ENCODE data around the gene UGT1A8.
"Not testable (repeated sequence)": the region's sequence is repeated elsewhere in the genome, so short reads cannot be mapped to it uniquely, and the experiment has no call there.

Gene UGT1A8

GRCh38 chr2:233592706-233593105, 24.7 kb upstream of the UGT1A8 start:
- not testable (repeated sequence) for H3K36me3 ChIP-seq (replicated peaks in 1 of 2; ENCODE audit: control insufficient read depth in 2 of 2, insufficient read depth in 2 of 2, low read length in 2 of 2); H3K9me3 ChIP-seq (replicated peaks in 1 of 2; ENCODE audit: control insufficient read depth in 2 of 2, insufficient read depth in 1 of 2, low read depth in 1 of 2, low read length in 2 of 2); H2AFZ ChIP-seq (ENCODE audit: low read length); H3K14ac ChIP-seq (ENCODE audit: low read length); H2BK15ac ChIP-seq (ENCODE audit: low read length); H3K27me3 ChIP-seq (ENCODE audit: control insufficient read depth in 3 of 3, insufficient read depth in 3 of 3, low read depth in 1 of 3, low read length in 3 of 3); H2AK5ac ChIP-seq (ENCODE audit: low read depth, low read length); H3K4me1 ChIP-seq (ENCODE audit: control insufficient read depth in 2 of 2, insufficient read depth in 1 of 2, low read depth in 1 of 2, low read length in 2 of 2); H2BK12ac ChIP-seq (ENCODE audit: low read length); H3K79me1 ChIP-seq (ENCODE audit: low read depth, low read length); H4K8ac ChIP-seq (ENCODE audit: low read depth, low read length); H3K4ac ChIP-seq (ENCODE audit: low read length); H3K18ac ChIP-seq (ENCODE audit: low read length); H3K9ac ChIP-seq (ENCODE audit: low read depth, low read length, poor library complexity); H3K4me3 ChIP-seq (ENCODE audit: low read length in 2 of 2); H3K27ac ChIP-seq (replicated peaks; ENCODE audit: low read length); H3K23ac ChIP-seq (ENCODE audit: low read depth, low read length, poor library complexity); H2BK120ac ChIP-seq (ENCODE audit: low read depth, low read length); DNase-seq (ENCODE audit: low spot score); H2BK5ac ChIP-seq (ENCODE audit: low read length); H4K91ac ChIP-seq (ENCODE audit: low read depth, low read length, poor library complexity); H3K4me2 ChIP-seq (ENCODE audit: insufficient read depth, low read length, poor library complexity, severe bottlenecking)
- WGBS, 2 donors (ENCODE audit: extremely low coverage in 2 of 2, insufficient read length in 2 of 2, insufficient replicate concordance in 1 of 2), result no CpG with 5 or more reads among the region's 1 CpG

- Histone ChIP-seq H3K4me1 (ENCODE audit: control insufficient read depth in 2 of 2, insufficient read depth in 1 of 2, low read depth in 1 of 2, low read length in 2 of 2) (no peaks in the 10 kb centered on the region), H3K23ac (ENCODE audit: low read depth, low read length, poor library complexity) (no peak overlapping the region), H3K27ac (replicated peaks; ENCODE audit: low read length) (no peak overlapping the region), H3K18ac (ENCODE audit: low read length) (no peak overlapping the region), H4K8ac (ENCODE audit: low read depth, low read length) (no peak overlapping the region), H2BK5ac (ENCODE audit: low read length) (no peak overlapping the region), H2AK5ac (ENCODE audit: low read depth, low read length) (no peak overlapping the region), H3K27me3 (ENCODE audit: control insufficient read depth in 3 of 3, insufficient read depth in 3 of 3, low read depth in 1 of 3, low read length in 3 of 3) (no peaks in the 10 kb centered on the region), H3K36me3 (replicated peaks in 1 of 2; ENCODE audit: control insufficient read depth in 2 of 2, insufficient read depth in 2 of 2, low read length in 2 of 2) (no peaks in the 10 kb centered on the region), H3K14ac (ENCODE audit: low read length) (no peak overlapping the region), H2BK120ac (ENCODE audit: low read depth, low read length) (no peak overlapping the region), H2AFZ (ENCODE audit: low read length) (no peak overlapping the region), H3K9ac (ENCODE audit: low read depth, low read length, poor library complexity) (no peak overlapping the region), H3K9me3 (replicated peaks in 1 of 2; ENCODE audit: control insufficient read depth in 2 of 2, insufficient read depth in 1 of 2, low read depth in 1 of 2, low read length in 2 of 2) (no peaks in the 10 kb centered on the region), H2BK12ac (ENCODE audit: low read length) (no peak overlapping the region), H3K79me1 (ENCODE audit: low read depth, low read length) (no peaks in the 10 kb centered on the region), H3K4ac (ENCODE audit: low read length) (no peak overlapping the region), H3K4me3 (ENCODE audit: low read length in 2 of 2) (no peak overlapping the region), H2BK15ac (ENCODE audit: low read length) (no peak overlapping the region), H3K4me2 (ENCODE audit: insufficient read depth, low read length, poor library complexity, severe bottlenecking) (no peak overlapping the region), H4K91ac (ENCODE audit: low read depth, low read length, poor library complexity) (no peak overlapping the region)
- DNase-seq (ENCODE audit: low spot score), result no peak
- no CpG with 5 or more reads among the region's 8 CpGs for WGBS, 2 donors (ENCODE audit: extremely low coverage in 2 of 2, insufficient read length in 2 of 2, insufficient replicate concordance in 1 of 2)
These were observed 24.2 kb upstream of the UGT1A8 start for GRCh38 chr2:233593201-233593600.

DNA sequence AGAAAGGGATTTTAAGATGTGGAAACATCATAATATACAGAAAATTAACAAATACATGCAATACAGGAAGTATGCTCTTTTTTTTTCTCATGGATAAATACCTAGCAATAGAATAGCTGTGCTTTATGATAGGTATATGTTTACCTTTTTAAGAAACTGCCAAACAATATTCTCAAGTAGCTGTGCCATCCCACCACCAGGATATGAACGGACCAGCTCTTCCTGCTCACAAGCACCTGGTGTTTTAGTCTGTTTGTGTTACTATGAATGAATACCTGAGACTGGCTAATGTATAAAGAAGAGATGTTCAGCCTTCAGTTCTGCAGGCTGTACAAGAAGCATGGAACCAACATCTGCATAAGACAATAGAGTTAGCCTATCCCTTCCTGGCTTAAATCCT, 19.9 kb upstream of the UGT1A8 start:
- Histone ChIP-seq H2AFZ (ENCODE audit: low read length) (no peak overlapping the region), H2BK15ac (ENCODE audit: low read length) (no peak overlapping the region), H3K36me3 (replicated peaks in 1 of 2; ENCODE audit: control insufficient read depth in 2 of 2, insufficient read depth in 2 of 2, low read length in 2 of 2) (no peaks in the 10 kb centered on the region), H3K23ac (ENCODE audit: low read depth, low read length, poor library complexity) (no peak overlapping the region), H2BK120ac (ENCODE audit: low read depth, low read length) (no peak overlapping the region), H3K18ac (ENCODE audit: low read length) (no peak overlapping the region), H3K9ac (ENCODE audit: low read depth, low read length, poor library complexity) (no peak overlapping the region), H3K4ac (ENCODE audit: low read length) (no peak overlapping the region), H3K14ac (ENCODE audit: low read length) (no peak overlapping the region), H3K79me1 (ENCODE audit: low read depth, low read length) (no peaks in the 10 kb centered on the region), H4K8ac (ENCODE audit: low read depth, low read length) (no peak overlapping the region), H3K4me2 (ENCODE audit: insufficient read depth, low read length, poor library complexity, severe bottlenecking) (no peak overlapping the region), H3K27ac (replicated peaks; ENCODE audit: low read length) (no peak overlapping the region), H2AK5ac (ENCODE audit: low read depth, low read length) (no peak overlapping the region), H3K27me3 (ENCODE audit: control insufficient read depth in 3 of 3, insufficient read depth in 3 of 3, low read depth in 1 of 3, low read length in 3 of 3) (peaks cover 0 to 3% (median 0%) of the 10 kb centered on the region in 3 experiments), H2BK5ac (ENCODE audit: low read length) (no peak overlapping the region), H2BK12ac (ENCODE audit: low read length) (no peak overlapping the region), H3K4me3 (ENCODE audit: low read length in 2 of 2) (no peak overlapping the region), H3K9me3 (replicated peaks in 1 of 2; ENCODE audit: control insufficient read depth in 2 of 2, insufficient read depth in 1 of 2, low read depth in 1 of 2, low read length in 2 of 2) (peaks cover 0 to 2% of the 10 kb centered on the region in 2 donors), H3K4me1 (ENCODE audit: control insufficient read depth in 2 of 2, insufficient read depth in 1 of 2, low read depth in 1 of 2, low read length in 2 of 2) (no peaks in the 10 kb centered on the region), H4K91ac (ENCODE audit: low read depth, low read length, poor library complexity) (no peak overlapping the region)
- no CpG with 5 or more reads among the region's 1 CpG for WGBS, 2 donors (ENCODE audit: extremely low coverage in 2 of 2, insufficient read length in 2 of 2, insufficient replicate concordance in 1 of 2)
- no peak for DNase-seq (ENCODE audit: low spot score)

- no peak overlapping the region for H2AFZ ChIP-seq (ENCODE audit: low read length)
- peaks cover 0 to 2% of the 10 kb centered on the region in 2 donors for H3K9me3 ChIP-seq (replicated peaks in 1 of 2; ENCODE audit: control insufficient read depth in 2 of 2, insufficient read depth in 1 of 2, low read depth in 1 of 2, low read length in 2 of 2)
- H3K36me3 ChIP-seq (replicated peaks in 1 of 2; ENCODE audit: control insufficient read depth in 2 of 2, insufficient read depth in 2 of 2, low read length in 2 of 2), result no peaks in the 10 kb centered on the region
- no peak for DNase-seq (ENCODE audit: low spot score)
- H2BK120ac ChIP-seq (ENCODE audit: low read depth, low read length), result no peak overlapping the region
- no peak overlapping the region for H2AK5ac ChIP-seq (ENCODE audit: low read depth, low read length)
- H3K9ac ChIP-seq (ENCODE audit: low read depth, low read length, poor library complexity), result no peak overlapping the region
- H3K23ac ChIP-seq (ENCODE audit: low read depth, low read length, poor library complexity), result no peak overlapping the region
- H3K27me3 ChIP-seq (ENCODE audit: control insufficient read depth in 3 of 3, insufficient read depth in 3 of 3, low read depth in 1 of 3, low read length in 3 of 3), result peaks cover 0 to 3% (median 0%) of the 10 kb centered on the region in 3 experiments
- H4K91ac ChIP-seq (ENCODE audit: low read depth, low read length, poor library complexity), result no peak overlapping the region
- no peak overlapping the region for H2BK5ac ChIP-seq (ENCODE audit: low read length)
- no peaks in the 10 kb centered on the region for H3K79me1 ChIP-seq (ENCODE audit: low read depth, low read length)
- no peak overlapping the region for H3K4me3 ChIP-seq (ENCODE audit: low read length in 2 of 2)
- no peak overlapping the region for H3K4ac ChIP-seq (ENCODE audit: low read length)
- no peak overlapping the region for H3K27ac ChIP-seq (replicated peaks; ENCODE audit: low read length)
- no CpG with 5 or more reads among the region's 3 CpGs for WGBS, 2 donors (ENCODE audit: extremely low coverage in 2 of 2, insufficient read length in 2 of 2, insufficient replicate concordance in 1 of 2)
- H4K8ac ChIP-seq (ENCODE audit: low read depth, low read length), result no peak overlapping the region
- H2BK15ac ChIP-seq (ENCODE audit: low read length), result no peak overlapping the region
- no peaks in the 10 kb centered on the region for H3K4me1 ChIP-seq (ENCODE audit: control insufficient read depth in 2 of 2, insufficient read depth in 1 of 2, low read depth in 1 of 2, low read length in 2 of 2)
- no peak overlapping the region for H2BK12ac ChIP-seq (ENCODE audit: low read length)
- no peak overlapping the region for H3K18ac ChIP-seq (ENCODE audit: low read length)
- H3K14ac ChIP-seq (ENCODE audit: low read length), result no peak overlapping the region
- H3K4me2 ChIP-seq (ENCODE audit: insufficient read depth, low read length, poor library complexity, severe bottlenecking), result no peak overlapping the region
These were observed 18.5 kb upstream of the UGT1A8 start for GRCh38 chr2:233598952-233599351.

Data from neuronal stem cell (in vitro differentiated cells).